Endothelial cell of umbilical vein (primary cell): ENCODE measurements around the gene RAB6B. TPM values are rescaled to one million over a fixed set of nuclear protein-coding genes. Genes with fewer than 3 reads are reported as not detected.

Experiments used
- BruUV-seq: library from RNA; stranded (reverse); fragments of 400-500 nt; replicated peaks from 2 replicates; lab custom pipeline; 2021; lab: Mats Ljungman, UMichigan
- CTCF ChIA-PET: fragments of 300-600, 350-600 bp; sonication (Branson Sonifier 250); formaldehyde crosslinking; loops from one replicate; lab custom pipeline; 2021; ENCODE audit warnings: antibody characterized with exemption, inconsistent platforms; lab: Charles Lee
- POLR2A ChIA-PET: fragments of 300-600, 350-600 bp; sonication (Branson Sonifier 250); formaldehyde crosslinking; loops from one replicate; lab custom pipeline; 2021; ENCODE audit warnings: antibody characterized with exemption, inconsistent platforms; lab: Charles Lee
- DNase-seq: peaks from one replicate; pipeline ENCODE4 v3.0.0-alpha.2; 2011; ENCODE audit warnings: low read depth, low spot score
- FAIRE-seq: peaks from 2 replicates; lab custom pipeline; 2011; peaks lifted over from hg19 to GRCh38; lab: Jason Lieb, UNC
- H2AFZ ChIP-seq: 2 replicates; pipeline ENCODE4 v1.6.0; 2012; ENCODE audit warnings: low read depth, low read length, control low read depth, inconsistent platforms
- H3K27ac ChIP-seq: 2 replicates; pipeline ENCODE4 v1.5.1; 2011; ENCODE audit warnings: low read depth, mild to moderate bottlenecking, control low read depth, low read length, moderate library complexity; ENCODE audit not compliant: insufficient read depth
- H3K27me3 ChIP-seq, 2 experiments: 2 replicates each; pipeline versions ENCODE4 v1.6.0 to v1.6.1; 2011; ENCODE audit warnings: low read length in 2 of 2, mixed read lengths in 1 of 2; ENCODE audit not compliant: control insufficient read depth in 2 of 2, insufficient read depth in 2 of 2
- H3K36me3 ChIP-seq, 2 experiments: 2 replicates in 1 of 2; 3 replicates in 1 of 2; pipeline ENCODE4 v1.5.1; 2011; ENCODE audit warnings: low read length in 2 of 2, mild to moderate bottlenecking in 1 of 2, moderate library complexity in 1 of 2; ENCODE audit not compliant: control insufficient read depth in 2 of 2, insufficient read depth in 2 of 2; ENCODE audit errors: extremely low read depth in 1 of 2
- H3K4me1 ChIP-seq: 3 replicates; pipeline ENCODE4 v1.5.1; 2011; ENCODE audit warnings: mild to moderate bottlenecking, low read length; ENCODE audit not compliant: control insufficient read depth, insufficient read depth; ENCODE audit errors: extremely low read depth
- H3K4me2 ChIP-seq: 2 replicates; pipeline ENCODE4 v1.6.1; 2011; ENCODE audit warnings: low read length, control low read depth, mixed read lengths; ENCODE audit not compliant: insufficient read depth
- H3K4me3 ChIP-seq, 3 experiments: fragments of 200-600 bp in 1 of 3; sonication (generic), shearing (Covaris generic) in 1 of 3; replicated peaks in 1 of 3; 2 replicates each; pipeline ENCODE4 v1.5.1; 2011 to 2016; ENCODE audit warnings: control low read depth in 3 of 3, low read length in 3 of 3, mild to moderate bottlenecking in 2 of 3, inconsistent platforms in 1 of 3, low read depth in 1 of 3, moderate library complexity in 1 of 3; ENCODE audit not compliant: insufficient read depth in 1 of 3
- H3K79me2 ChIP-seq: 2 replicates; pipeline ENCODE4 v1.6.0; 2012; ENCODE audit warnings: low read length, inconsistent platforms; ENCODE audit not compliant: control insufficient read depth, insufficient read depth
- H3K9ac ChIP-seq: replicated peaks from 2 replicates; pipeline ENCODE3; 2011; ENCODE audit warnings: low read length, control low read depth; ENCODE audit not compliant: insufficient read depth; ENCODE audit errors: extremely low read depth
- H3K9me1 ChIP-seq: replicated peaks from 3 replicates; pipeline ENCODE4 v1.6.0; 2011; ENCODE audit warnings: mild to moderate bottlenecking, low read length; ENCODE audit not compliant: control insufficient read depth, insufficient read depth; ENCODE audit errors: extremely low read depth
- H3K9me3 ChIP-seq: replicated peaks from 2 replicates; pipeline ENCODE4 v1.5.1; 2012; ENCODE audit warnings: low read length, inconsistent platforms; ENCODE audit not compliant: control insufficient read depth, insufficient read depth
- H4K20me1 ChIP-seq: replicated peaks from 2 replicates; pipeline ENCODE3; 2011; ENCODE audit warnings: mild to moderate bottlenecking, low read length; ENCODE audit not compliant: control insufficient read depth, insufficient read depth; ENCODE audit errors: extremely low read depth
- EZH2 ChIP-seq: IDR thresholded peaks from 2 replicates; pipeline ENCODE4 v1.6.1; 2012; ENCODE audit warnings: borderline replicate concordance, low read depth, mild to moderate bottlenecking, moderate library complexity, low read length, inconsistent platforms; ENCODE audit not compliant: severe bottlenecking
- FOS ChIP-seq: IDR thresholded peaks from 2 replicates; pipeline ENCODE4 v1.6.1; 2011; ENCODE audit warnings: mild to moderate bottlenecking, low read length, moderate library complexity, borderline replicate concordance; ENCODE audit not compliant: insufficient read depth
- GATA2 ChIP-seq: IDR thresholded peaks from 2 replicates; pipeline ENCODE4 v1.7.0; 2011; ENCODE audit warnings: low read depth, mild to moderate bottlenecking, moderate library complexity, mixed read lengths, low read length; ENCODE audit not compliant: insufficient read length, insufficient read depth
- JUN ChIP-seq: IDR thresholded peaks from 2 replicates; pipeline ENCODE4 v1.6.1; 2011; ENCODE audit warnings: borderline replicate concordance, low read depth; ENCODE audit not compliant: insufficient read length, insufficient read depth
- MYC ChIP-seq: IDR thresholded peaks from one replicate; pipeline ENCODE4 v1.6.1; 2011; ENCODE audit warnings: mild to moderate bottlenecking, low read depth, low read length
- POLR2A ChIP-seq: IDR thresholded peaks from 2 replicates; pipeline ENCODE4 v1.6.1; 2012; ENCODE audit warnings: low read depth, mild to moderate bottlenecking, control low read depth, low read length
- POLR2AphosphoS5 ChIP-seq: IDR thresholded peaks from 2 replicates; pipeline ENCODE4 v1.6.1; 2012; ENCODE audit warnings: low read depth, mild to moderate bottlenecking, control low read depth, low read length, moderate library complexity; ENCODE audit not compliant: insufficient read depth
- dilution Hi-C: fragments of 300-500 bp; cut with MboI; formaldehyde crosslinking; loops from one replicate; pipeline ENCODE4 v1.15.0; 2019; ENCODE audit warnings: low sequenced_read_pairs; ENCODE audit not compliant: extremely low pct_ligation_motif_present
- intact Hi-C: fragments of 100-400 bp; cut with micrococcal nuclease; formaldehyde crosslinking; loops from one replicate; pipeline ENCODE4 v1.10.0; 2022
- polyA plus RNA-seq, 4 experiments: library from polyadenylated mRNA; depleted of rRNA in 3 of 4; stranded (reverse) in 3 of 4; unstranded in 1 of 4; fragments of >200 nt; gene quantifications; 2 replicates each; pipeline versions ENCODE4 v1.2.1 to v1.2.3, GENCODE V29; 2011 to 2012; ENCODE audit warnings: missing spikeins in 1 of 4
- total RNA-seq: library from RNA; stranded (reverse); gene quantifications from 2 replicates; pipeline ENCODE4 v1.2.3, GENCODE V29; 2021
- TF ChIP-seq, protein P1 (sequence below), 2 donors: IDR thresholded peaks; 1 replicate in 1 of 2; 2 replicates in 1 of 2; pipeline ENCODE4 v1.5.1; 2011; ENCODE audit warnings: low read length in 2 of 2, mild to moderate bottlenecking in 2 of 2, moderate library complexity in 2 of 2, control low read depth in 1 of 2, inconsistent platforms in 1 of 2, low read depth in 1 of 2; ENCODE audit not compliant: insufficient read depth in 1 of 2; ENCODE audit errors: extremely low read depth in 1 of 2

The RAB6B gene
- total and polyA plus RNA-seq, 2 donors (not counting 3 experiments of a cell fraction or from before 2014, with no cell fraction given): 1.7 to 6.7 TPM

DNA sequence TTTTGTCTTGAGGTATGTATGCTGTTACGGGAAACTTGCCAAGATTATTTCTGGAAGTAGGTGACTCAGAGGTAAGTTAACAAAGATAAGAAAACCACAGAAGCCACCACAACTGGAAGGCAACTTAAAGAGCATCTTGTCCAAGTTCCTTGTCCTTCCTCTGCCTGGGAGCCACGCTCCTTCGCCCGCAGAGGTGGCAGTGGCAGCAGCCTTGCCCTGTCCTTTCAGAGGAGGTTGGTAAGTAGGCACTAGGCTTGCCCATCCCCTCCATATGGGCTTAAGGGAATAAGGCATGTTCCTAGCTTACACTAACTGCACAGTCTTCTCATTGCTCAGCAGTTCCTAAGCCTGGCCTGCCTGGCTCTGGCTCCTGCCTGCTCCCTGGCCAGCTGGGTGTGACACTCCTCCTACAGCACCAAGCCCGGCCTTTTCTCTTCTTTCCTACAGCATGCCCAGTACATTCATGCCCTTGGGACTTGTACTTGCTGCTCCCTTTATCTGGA, 48.0 kb upstream of the RAB6B start:
- H3K27me3 ChIP-seq: no peaks in the 10 kb centered on the region
- no peaks in the 10 kb centered on the region for H4K20me1 ChIP-seq
- intact Hi-C loops (loop anchor here (1.0 to 10.0 kb wide), 8 partner anchors 36 to 540 kb away; partner anchors contain the start of genes CDV3 and SLCO2A1), dilution Hi-C loops (loop anchor here (25.0 kb wide), 1 partner anchor 269 kb away; no protein-coding TSS in a partner anchor)
- H3K9me3 ChIP-seq: no peaks in the 10 kb centered on the region
- TF ChIP-seq JUN (peak; percentile 83), POLR2A (peak; percentile 31), GATA2 (peak; percentile 93), MYC (no peak), POLR2AphosphoS5 (peak; percentile 86), FOS (peak; percentile 80), EZH2 (no peak)
- TF ChIP-seq, protein P1, sequence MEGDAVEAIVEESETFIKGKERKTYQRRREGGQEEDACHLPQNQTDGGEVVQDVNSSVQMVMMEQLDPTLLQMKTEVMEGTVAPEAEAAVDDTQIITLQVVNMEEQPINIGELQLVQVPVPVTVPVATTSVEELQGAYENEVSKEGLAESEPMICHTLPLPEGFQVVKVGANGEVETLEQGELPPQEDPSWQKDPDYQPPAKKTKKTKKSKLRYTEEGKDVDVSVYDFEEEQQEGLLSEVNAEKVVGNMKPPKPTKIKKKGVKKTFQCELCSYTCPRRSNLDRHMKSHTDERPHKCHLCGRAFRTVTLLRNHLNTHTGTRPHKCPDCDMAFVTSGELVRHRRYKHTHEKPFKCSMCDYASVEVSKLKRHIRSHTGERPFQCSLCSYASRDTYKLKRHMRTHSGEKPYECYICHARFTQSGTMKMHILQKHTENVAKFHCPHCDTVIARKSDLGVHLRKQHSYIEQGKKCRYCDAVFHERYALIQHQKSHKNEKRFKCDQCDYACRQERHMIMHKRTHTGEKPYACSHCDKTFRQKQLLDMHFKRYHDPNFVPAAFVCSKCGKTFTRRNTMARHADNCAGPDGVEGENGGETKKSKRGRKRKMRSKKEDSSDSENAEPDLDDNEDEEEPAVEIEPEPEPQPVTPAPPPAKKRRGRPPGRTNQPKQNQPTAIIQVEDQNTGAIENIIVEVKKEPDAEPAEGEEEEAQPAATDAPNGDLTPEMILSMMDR (IDR thresholded peaks at IDR 0.05; ENCODE audit: extremely low read depth in 1 of 2, insufficient read depth in 1 of 2, low read depth in 1 of 2, low read length in 2 of 2): no peak
- FAIRE-seq (peak; percentile 99), DNase-seq (peak; percentile 87)
- H3K9me1 ChIP-seq: no peaks in the 10 kb centered on the region
- peak overlapping the region; percentile 72 for H3K9ac ChIP-seq
- H3K36me3 ChIP-seq: no peaks in the 10 kb centered on the region
- CTCF ChIA-PET: interaction anchor here (8.6 kb wide), 1 partner anchor 269 kb away, joined by 82 read pairs; no protein-coding TSS in a partner anchor
- POLR2A ChIA-PET: no interaction called here
- H3K4me1 ChIP-seq: peaks cover 66% of the 10 kb centered on the region
- no TSS peak for BruUV-seq
- no peak overlapping the region for H2AFZ ChIP-seq
- H3K27ac ChIP-seq: peak overlapping the region; percentile 88
- no peak overlapping the region for H3K4me3 ChIP-seq
- H3K79me2 ChIP-seq: no peaks in the 10 kb centered on the region
- H3K4me2 ChIP-seq: peak overlapping the region; percentile 25
